K562 (cell line): ENCODE results near the gene PCBP3. TPM values are rescaled to one million over a fixed set of nuclear protein-coding genes. Genes with fewer than 3 reads are reported as not detected.

Source experiments
- CGGBP1 ChIP-seq: fragments of 250-450 bp; sonication (Bioruptor Pico); IDR thresholded peaks from 2 replicates; pipeline ENCODE4 v1.9.0; 2021; ENCODE audit warnings: mild to moderate bottlenecking
- CTBP1 ChIP-seq: fragments of 450-650 bp; IDR thresholded peaks from 2 replicates; pipeline ENCODE4 v1.6.1; 2016; ENCODE audit warnings: borderline replicate concordance
- CTCFL ChIP-seq: IDR thresholded peaks from 2 replicates; pipeline ENCODE4 v1.6.1; 2011; ENCODE audit warnings: borderline replicate concordance, low read depth, mild to moderate bottlenecking, moderate library complexity, low read length; ENCODE audit not compliant: insufficient read depth, poor library complexity, severe bottlenecking
- MBD1 ChIP-seq: fragments of 250-450 bp; sonication (Bioruptor Pico); IDR thresholded peaks from 2 replicates; pipeline ENCODE4 v1.8.0; 2022; ENCODE audit warnings: inconsistent platforms
- MCM5 ChIP-seq: fragments of 450-650 bp; IDR thresholded peaks from 2 replicates; pipeline ENCODE4 v1.6.1; 2016; ENCODE audit warnings: low read depth
- MED1 ChIP-seq: sonication (generic); formaldehyde crosslinking; IDR thresholded peaks from 2 replicates; pipeline ENCODE4 v1.8.1; 2023; ENCODE audit warnings: missing genetic modification reagents, borderline replicate concordance
- NCOA6 ChIP-seq: fragments of 450-650 bp; IDR thresholded peaks from 2 replicates; pipeline ENCODE4 v1.6.1; 2017; ENCODE audit warnings: mild to moderate bottlenecking
- NFIX ChIP-seq: fragments of 250-450 bp; sonication (Bioruptor Pico); IDR thresholded peaks from 2 replicates; pipeline ENCODE4 v1.4.0; 2020; ENCODE audit warnings: low read depth, mild to moderate bottlenecking, moderate library complexity
- POLR2H ChIP-seq: IDR thresholded peaks from 2 replicates; pipeline ENCODE4 v1.6.1; 2016; ENCODE audit warnings: missing genetic modification characterization, low read depth, mild to moderate bottlenecking, control low read depth, missing compliant biosample characterization, moderate library complexity
- SPI1 ChIP-seq: IDR thresholded peaks from 2 replicates; pipeline ENCODE4 v1.6.1; 2011; ENCODE audit warnings: low read depth, low read length, control low read depth, borderline replicate concordance
- STAG1 ChIP-seq: sonication (generic); formaldehyde crosslinking; IDR thresholded peaks from 2 replicates; pipeline ENCODE4 v1.5.0; 2020; ENCODE audit warnings: missing genetic modification reagents, borderline replicate concordance
- TRIM25 ChIP-seq: fragments of 450-650 bp; IDR thresholded peaks from 2 replicates; pipeline ENCODE4 v1.7.0; 2016; ENCODE audit warnings: borderline replicate concordance
- USF1 ChIP-seq: sonication (generic); formaldehyde crosslinking; IDR thresholded peaks from 2 replicates; pipeline ENCODE4 v1.9.0; 2022; ENCODE audit warnings: mild to moderate bottlenecking, missing genetic modification reagents
- ZBTB43 ChIP-seq: sonication (generic); formaldehyde crosslinking; IDR thresholded peaks from 2 replicates; pipeline ENCODE4 v1.8.0; 2023; ENCODE audit warnings: mild to moderate bottlenecking, missing genetic modification reagents
- ZNF12 ChIP-seq: sonication (generic); formaldehyde crosslinking; IDR thresholded peaks from 2 replicates; pipeline ENCODE4 v1.4.0; 2020; ENCODE audit warnings: mild to moderate bottlenecking, missing genetic modification reagents
- ZNF165 ChIP-seq: fragments of 250-450 bp; sonication (Bioruptor Pico); IDR thresholded peaks from 2 replicates; pipeline ENCODE4 v1.4.0; 2020; ENCODE audit warnings: borderline replicate concordance
- ZNF253 ChIP-seq: fragments of 250-450 bp; sonication (Bioruptor Pico); conservative IDR thresholded peaks from 2 replicates; pipeline ENCODE4 v1.6.1; 2021; ENCODE audit warnings: mild to moderate bottlenecking
- polyA plus RNA-seq, 8 experiments: library from polyadenylated mRNA; depleted of rRNA in 4 of 8; stranded (reverse) in 5 of 8; unstranded in 3 of 8; fragments of >200 nt; fragmentation: Nextera tagmentation in 2 of 8; fragmentation: Illumina TruSeq in 1 of 8; extraction: Ambion mirVana in 2 of 8; extraction: Trizol in 1 of 8; gene quantifications; 2 replicates each; pipeline versions ENCODE4 v1.2.1 to v1.2.3, GENCODE V29; 2011 to 2014; ENCODE audit warnings: inconsistent platforms in 1 of 8, missing spikeins in 1 of 8
- total RNA-seq, 7 experiments: library from RNA; depleted of rRNA in 6 of 7; stranded (reverse); fragments of >200 nt in 6 of 7; fragmentation: Illumina TruSeq in 2 of 7; extraction: Trizol in 2 of 7; gene quantifications; 2 replicates each; pipeline versions ENCODE4 v1.2.1 to v1.2.3, GENCODE V29; 2011 to 2021; ENCODE audit warnings: low replicate concordance in 1 of 7

PCBP3 gene
- total and polyA plus RNA-seq, 9 of the 15 experiments (the other 6 are each of a cell fraction or from before 2014, with no cell fraction given), result 0.18 TPM; not detected in 8

- TF ChIP-seq ZBTB43 (CRISPR knock-in tag) (no peak), ZNF12 (CRISPR knock-in tag) (no peak), NCOA6 (no peak), CTBP1 (no peak), MED1 (CRISPR knock-in tag) (no peak), ZNF253 (CRISPR knock-in tag) (no peak), TRIM25 (no peak), POLR2H (tag) (no peak), MBD1 (no peak), ZNF165 (no peak), SPI1 (no peak), CGGBP1 (CRISPR knock-in tag) (no peak), STAG1 (CRISPR knock-in tag) (peak; percentile 49; the same call in 1 of the 2 replicates), USF1 (CRISPR knock-in tag) (peak; percentile 57), MCM5 (no peak), NFIX (CRISPR knock-in tag) (no peak), CTCFL (no peak)
Observed at GRCh38 chr21:45818276-45818903, 174.9 kb downstream of the PCBP3 start (continued).
